Adrenal gland (tissue), 12 donors: Measurements from ENCODE around the gene FAM89B. TPM values are rescaled to one million over a fixed set of nuclear protein-coding genes. Genes with fewer than 3 reads are reported as not detected.
A peak's percentile ranks its signal among the peaks of the same experiment; 100 is the strongest.

Source experiments
- DNase-seq, 7 donors: peaks; one replicate each; pipeline ENCODE4 v3.0.0-alpha.2; 2019 to 2020
- H3K27ac ChIP-seq, 5 donors: fragments of 200-600 bp; sonication (generic) in 4 of 5; 1 replicate in 3 of 5; 2 replicates in 2 of 5; pipeline versions ENCODE4 v1.5.1 to v1.8.0; 2016 to 2020; ENCODE audit warnings: mild to moderate bottlenecking in 1 of 5
- H3K27me3 ChIP-seq: fragments of 200-600 bp; 2 replicates; pipeline ENCODE4 v1.8.0; 2021
- H3K36me3 ChIP-seq, 2 donors: fragments of 200-600 bp; replicated peaks in 1 of 2; 1 replicate in 1 of 2; 2 replicates in 1 of 2; pipeline versions ENCODE4 v1.5.1 to v1.8.0; 2018 to 2022
- H3K4me1 ChIP-seq, 2 donors: fragments of 200-600 bp; replicated peaks in 1 of 2; 1 replicate in 1 of 2; 2 replicates in 1 of 2; pipeline versions ENCODE4 v1.5.1 to v1.8.0; 2018 to 2021
- H3K4me3 ChIP-seq, 4 donors: fragments of 200-600 bp; sonication (generic) in 3 of 4; one replicate each; pipeline ENCODE4 v1.5.1; 2016 to 2018
- H3K9me3 ChIP-seq, 3 donors: fragments of 200-600 bp; sonication (generic) in 1 of 3; replicated peaks in 1 of 3; 1 replicate in 2 of 3; 2 replicates in 1 of 3; pipeline versions ENCODE4 v1.5.1 to v1.8.0; 2016 to 2021
- POLR2A ChIP-seq, 2 donors: fragments of 450-650 bp; IDR thresholded peaks; one replicate each; pipeline ENCODE4 v1.6.1; 2017; ENCODE audit warnings: antibody characterized with exemption in 2 of 2, mild to moderate bottlenecking in 2 of 2, moderate library complexity in 1 of 2
- WGBS, 4 donors: extraction: QIAGEN DNeasy Blood & Tissue Kit in 2 of 4; methylation state at CpG; one replicate each; pipeline versions ENCODE4 v1.1.5 to v1.1.7; 2013 to 2017; 5-methylcytosine and 5-hydroxymethylcytosine counted together
- intact Hi-C, 2 donors: fragments of 100-400 bp; cut with DNase I; formaldehyde crosslinking; loops; one replicate each; pipeline versions ENCODE4 v1.14.1 to v1.15.0; 2022 to 2023
- polyA plus RNA-seq, 3 donors: library from polyadenylated mRNA; stranded (reverse); fragments of 200-250 nt in 2 of 3; fragments of 350-450 nt in 1 of 3; fragmentation: Illumina TruSeq in 1 of 3; extraction: RNeasy Lipid Tissue Mini Kit (QIAGEN cat#74804) in 1 of 3; gene quantifications; one replicate each; pipeline ENCODE4 v1.2.3, GENCODE V29; 2013 to 2014
- total RNA-seq, 9 donors: library from RNA; depleted of rRNA in 4 of 9; stranded (reverse); fragments of >200 nt in 4 of 9; fragments of 120-200 nt in 1 of 9; fragmentation: NEBNext Ultra II Directional in 1 of 9; extraction: Animal tissue kit (Norgen Biotek cat#: 25700) in 1 of 9; gene quantifications; one replicate each; pipeline versions ENCODE4 v1.1.0 to v1.2.4, GENCODE V29; 2013 to 2023
- TF ChIP-seq, protein P1 (sequence below), 6 experiments: fragments of 450-650 bp in 4 of 6; fragments of 200-600 bp in 2 of 6; sonication (generic) in 1 of 6; IDR thresholded peaks; 1 replicate in 5 of 6; 2 replicates in 1 of 6; pipeline versions ENCODE4 v1.5.1 to v1.8.0; 2016 to 2021; ENCODE audit warnings: antibody characterized with exemption in 6 of 6, mild to moderate bottlenecking in 2 of 6, moderate library complexity in 1 of 6
- donor health status: healthy with polysubstance abuse.
- donor health status: Bipolar disorder and iron deficiency.
- donor health status: DM: yes; HTN: yes; CAD: no.
- donor health status: DM: no; HTN: no; CAD: no.
- donor health status: DM: no; HTN: no; CAD: no.
- donor health status: DM: yes; HTN: yes; CAD: no.

FAM89B gene
- total and polyA plus RNA-seq, 12 donors, result 7.0 to 77.1 (median 45.9) TPM

DNA sequence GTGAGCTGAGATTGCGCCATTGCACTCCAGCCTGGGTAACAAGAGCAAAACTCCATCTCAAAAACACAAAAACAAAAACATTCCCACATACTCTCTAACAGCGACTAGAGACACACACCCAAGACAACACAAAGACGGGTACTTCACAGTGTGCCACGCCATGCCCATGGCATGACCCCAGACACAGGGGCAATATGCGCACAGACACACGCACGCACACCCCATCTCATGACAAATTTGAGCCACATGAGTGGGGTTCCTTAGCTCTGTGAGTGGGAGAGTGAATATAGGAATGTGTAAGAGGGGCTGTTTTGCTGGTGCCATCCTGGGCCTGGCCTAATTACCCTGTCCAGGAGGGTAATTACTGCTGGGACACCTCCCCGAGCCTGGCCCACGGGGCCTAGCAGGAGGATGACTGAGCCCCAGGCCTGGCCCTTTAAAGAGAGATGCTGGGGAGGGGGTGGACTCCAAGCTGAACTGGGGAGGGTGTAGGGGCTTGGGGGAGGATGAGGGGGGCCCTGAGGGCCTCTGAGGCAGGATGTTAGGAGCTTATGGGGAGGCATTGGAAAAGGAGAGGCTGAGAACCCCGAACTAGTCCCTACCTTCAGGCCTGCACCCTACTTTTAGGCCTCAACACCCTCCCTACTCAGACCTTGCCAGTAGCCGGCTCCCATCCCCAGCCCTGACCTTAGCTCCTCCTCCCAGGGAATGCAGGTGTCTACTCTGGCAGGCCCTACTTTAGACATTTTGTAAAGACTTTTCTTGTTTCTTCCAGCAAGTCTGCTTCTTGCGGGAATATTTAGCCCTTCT lies 15.7 kb upstream of the FAM89B start:
- peak overlapping the region; percentile 48 to 96 (median 87) for H3K27ac ChIP-seq
- no peaks in the 10 kb centered on the region for H3K9me3 ChIP-seq
- no peaks in the 10 kb centered on the region for H3K27me3 ChIP-seq
- intact Hi-C loops, result no loop called here
- H3K4me1 ChIP-seq, result peaks cover 40 to 61% of the 10 kb centered on the region in 2 donors
- 73 to 79% (median 76%) methylated on average over 9 to 12 of the region's 12 CpGs for WGBS, 4 donors
- peak overlapping the region in 2 of 4 donors; percentile 44 to 82 for H3K4me3 ChIP-seq
- TF ChIP-seq POLR2A (IDR thresholded peaks at IDR 0.05), result no peak
- TF ChIP-seq, protein P1, sequence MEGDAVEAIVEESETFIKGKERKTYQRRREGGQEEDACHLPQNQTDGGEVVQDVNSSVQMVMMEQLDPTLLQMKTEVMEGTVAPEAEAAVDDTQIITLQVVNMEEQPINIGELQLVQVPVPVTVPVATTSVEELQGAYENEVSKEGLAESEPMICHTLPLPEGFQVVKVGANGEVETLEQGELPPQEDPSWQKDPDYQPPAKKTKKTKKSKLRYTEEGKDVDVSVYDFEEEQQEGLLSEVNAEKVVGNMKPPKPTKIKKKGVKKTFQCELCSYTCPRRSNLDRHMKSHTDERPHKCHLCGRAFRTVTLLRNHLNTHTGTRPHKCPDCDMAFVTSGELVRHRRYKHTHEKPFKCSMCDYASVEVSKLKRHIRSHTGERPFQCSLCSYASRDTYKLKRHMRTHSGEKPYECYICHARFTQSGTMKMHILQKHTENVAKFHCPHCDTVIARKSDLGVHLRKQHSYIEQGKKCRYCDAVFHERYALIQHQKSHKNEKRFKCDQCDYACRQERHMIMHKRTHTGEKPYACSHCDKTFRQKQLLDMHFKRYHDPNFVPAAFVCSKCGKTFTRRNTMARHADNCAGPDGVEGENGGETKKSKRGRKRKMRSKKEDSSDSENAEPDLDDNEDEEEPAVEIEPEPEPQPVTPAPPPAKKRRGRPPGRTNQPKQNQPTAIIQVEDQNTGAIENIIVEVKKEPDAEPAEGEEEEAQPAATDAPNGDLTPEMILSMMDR (IDR thresholded peaks at IDR 0.05), result no peak
- peaks cover 0 to 18% of the 10 kb centered on the region in 2 donors for H3K36me3 ChIP-seq
- peak in 1 of 7 donors; percentile 51 for DNase-seq

DNA sequence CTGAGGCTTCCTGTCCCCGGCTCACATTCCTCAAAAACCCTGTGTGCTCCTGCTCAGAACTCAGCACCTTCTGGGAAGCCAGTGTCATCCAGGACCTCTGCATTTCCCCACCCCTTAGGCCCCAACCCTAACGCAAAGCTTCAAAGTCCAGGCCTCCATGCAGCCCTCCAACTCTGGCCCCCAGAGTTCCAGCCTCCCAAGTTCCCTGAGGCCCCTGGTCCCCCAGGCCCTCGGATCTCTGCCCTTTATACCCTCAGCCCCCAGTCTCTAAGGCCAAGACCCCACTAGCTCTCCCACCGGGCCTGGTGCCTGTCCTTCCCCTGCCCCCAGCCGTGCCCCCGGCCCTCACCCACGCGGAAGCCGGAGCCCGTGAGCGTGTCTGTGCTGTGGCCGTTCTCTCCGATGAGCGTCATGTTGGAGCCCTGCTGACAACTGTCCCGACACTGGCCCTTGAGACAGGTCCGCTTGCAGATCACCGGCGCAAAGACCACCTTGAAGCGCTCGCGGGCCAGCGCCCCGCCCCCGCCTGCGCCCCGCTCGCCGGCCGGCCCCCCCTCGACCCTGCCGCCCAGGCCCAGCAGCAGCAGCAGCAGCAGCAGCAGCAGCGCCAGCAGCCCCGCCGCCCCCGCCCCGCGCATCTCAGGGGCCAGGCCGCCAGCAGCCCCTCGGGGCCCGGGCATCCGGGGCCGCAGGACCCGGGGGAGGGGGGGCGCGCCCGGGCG lies 14.9 kb upstream of the FAM89B start:
- intact Hi-C loops, result no loop called here
- DNase-seq, result no peak
- peaks cover 40 to 61% of the 10 kb centered on the region in 2 donors for H3K4me1 ChIP-seq
- H3K4me3 ChIP-seq, result peak overlapping the region in 2 of 4 donors; percentile 44 to 82
- peaks cover 0 to 11% of the 10 kb centered on the region in 2 donors for H3K36me3 ChIP-seq
- H3K9me3 ChIP-seq, result no peaks in the 10 kb centered on the region
- WGBS, 4 donors, result 2 to 10% (median 4%) methylated on average over 6 to 47 of the region's 47 CpGs
- peak overlapping the region; percentile 48 to 96 (median 87) for H3K27ac ChIP-seq
- TF ChIP-seq POLR2A (IDR thresholded peaks at IDR 0.05), result no peak
- TF ChIP-seq, protein P1 (IDR thresholded peaks at IDR 0.05), result no peak
- no peaks in the 10 kb centered on the region for H3K27me3 ChIP-seq

DNA sequence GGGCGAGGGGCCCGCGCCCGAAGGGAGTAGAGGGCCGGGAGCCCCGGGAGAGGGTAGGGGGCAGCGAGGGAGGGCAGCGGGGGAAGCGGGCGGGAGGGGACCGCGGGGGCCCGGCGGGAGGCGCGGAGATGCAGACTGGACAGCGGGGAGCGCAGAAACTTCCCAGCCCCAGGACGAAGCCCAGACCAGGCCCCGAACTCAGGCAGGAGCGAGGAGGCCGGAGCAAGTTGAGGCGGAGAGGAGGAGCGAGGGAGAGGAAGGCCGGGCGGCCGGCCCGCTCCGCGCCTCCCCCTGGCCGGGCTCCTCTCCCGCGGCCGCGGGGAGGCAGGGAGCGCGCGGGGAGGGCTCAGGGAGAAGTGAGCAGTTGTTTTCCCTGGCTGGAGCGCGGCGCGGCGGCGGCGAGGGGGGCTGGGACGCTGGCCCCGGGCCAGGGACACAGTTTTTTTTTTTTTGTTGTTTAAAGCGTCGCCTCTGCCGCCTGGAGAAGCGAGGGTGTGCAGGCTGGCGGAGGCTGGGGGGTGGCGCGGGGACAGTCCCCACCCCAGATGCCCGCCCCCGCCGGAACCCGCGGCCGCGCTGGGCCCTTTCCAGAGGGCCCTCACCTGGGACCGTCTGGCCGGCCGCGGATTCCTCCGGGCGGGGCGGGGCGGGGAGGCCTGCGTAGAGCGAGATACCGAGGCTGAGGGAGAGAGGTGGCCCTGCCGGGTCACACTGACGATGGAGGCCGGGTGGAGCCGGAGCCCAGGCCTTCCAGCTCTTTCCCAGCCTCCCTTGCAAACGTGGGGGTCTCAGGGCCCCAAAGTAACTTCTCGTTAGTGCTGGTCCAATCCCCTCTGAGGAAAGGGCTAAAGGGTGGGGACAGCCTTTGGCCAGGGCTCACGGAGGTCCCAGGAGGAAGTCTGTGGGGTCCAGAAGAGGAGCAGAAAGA lies 14.1 kb upstream of the FAM89B start, which contains the start of gene LTBP3:
Gene LTBP3, minus strand, starts transcription at position 358 of the 928 bp plus-strand sequence. CDS start 400 bp downstream, outside the sequence.
- H3K4me3 ChIP-seq, result peak within 1 kb of the TSS in 2 of 4 donors; percentile 44 to 82
- peak within 1 kb of the TSS; percentile 86 to 96 (median 88) for H3K27ac ChIP-seq
- TF ChIP-seq, protein P1 (IDR thresholded peaks at IDR 0.05), result no peak
- TF ChIP-seq POLR2A (IDR thresholded peaks at IDR 0.05), result peak in 1 of 2 donors; percentile 56
- H3K36me3 ChIP-seq, result peaks cover 0 to 7% of the 10 kb centered on the region in 2 donors
- peaks cover 40 to 61% of the 10 kb centered on the region in 2 donors for H3K4me1 ChIP-seq
- DNase-seq, result peak; percentile 82 to 88 (median 86)
- no peaks in the 10 kb centered on the region for H3K9me3 ChIP-seq
- 0 to 1% (median 0%) methylated on average over 1 to 79 of the region's 79 CpGs for WGBS, 4 donors
- intact Hi-C loops, result no loop called here
- no peaks in the 10 kb centered on the region for H3K27me3 ChIP-seq
